GM21390 (cell line): Measurements from ENCODE around the gene SLC26A6.
A peak's percentile ranks its signal among the peaks of the same experiment; 100 is the strongest.

Experiments
- ATAC-seq: cut with Tn5 transposase; IDR thresholded peaks from one replicate; pipeline ENCODE4 v1.9.1; 2021; ENCODE audit not compliant: unreplicated experiment

The SLC26A6 gene

GRCh38 chr3:48661501-48662144 is 26.4 kb upstream of the SLC26A6 start:
- no peak for ATAC-seq

GRCh38 chr3:48660800-48661400 is 25.6 kb upstream of the SLC26A6 start:
- no peak for ATAC-seq

DNA sequence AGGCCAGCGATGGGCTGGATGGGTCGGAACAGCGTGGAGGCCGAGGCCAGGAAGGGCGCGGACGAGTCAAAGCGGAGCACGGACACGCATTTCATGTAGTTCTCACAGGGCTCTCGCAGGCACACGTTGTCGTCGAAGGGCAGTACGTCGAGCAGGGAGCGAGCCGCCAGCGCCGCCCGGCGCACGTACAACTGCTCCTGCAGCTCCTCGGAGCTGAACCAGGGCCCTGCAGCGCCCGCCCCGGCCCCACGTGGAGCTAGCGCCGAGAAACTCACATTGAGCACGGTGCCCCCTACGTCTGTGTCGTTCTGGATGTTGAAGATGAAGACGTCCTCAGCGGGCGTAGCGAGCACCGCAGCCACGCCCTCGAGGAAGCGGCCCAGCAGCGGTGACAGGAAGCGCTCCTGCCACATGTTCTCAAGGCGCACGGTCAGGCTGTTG is 21.6 kb upstream of the SLC26A6 start:
- no peak for ATAC-seq

DNA sequence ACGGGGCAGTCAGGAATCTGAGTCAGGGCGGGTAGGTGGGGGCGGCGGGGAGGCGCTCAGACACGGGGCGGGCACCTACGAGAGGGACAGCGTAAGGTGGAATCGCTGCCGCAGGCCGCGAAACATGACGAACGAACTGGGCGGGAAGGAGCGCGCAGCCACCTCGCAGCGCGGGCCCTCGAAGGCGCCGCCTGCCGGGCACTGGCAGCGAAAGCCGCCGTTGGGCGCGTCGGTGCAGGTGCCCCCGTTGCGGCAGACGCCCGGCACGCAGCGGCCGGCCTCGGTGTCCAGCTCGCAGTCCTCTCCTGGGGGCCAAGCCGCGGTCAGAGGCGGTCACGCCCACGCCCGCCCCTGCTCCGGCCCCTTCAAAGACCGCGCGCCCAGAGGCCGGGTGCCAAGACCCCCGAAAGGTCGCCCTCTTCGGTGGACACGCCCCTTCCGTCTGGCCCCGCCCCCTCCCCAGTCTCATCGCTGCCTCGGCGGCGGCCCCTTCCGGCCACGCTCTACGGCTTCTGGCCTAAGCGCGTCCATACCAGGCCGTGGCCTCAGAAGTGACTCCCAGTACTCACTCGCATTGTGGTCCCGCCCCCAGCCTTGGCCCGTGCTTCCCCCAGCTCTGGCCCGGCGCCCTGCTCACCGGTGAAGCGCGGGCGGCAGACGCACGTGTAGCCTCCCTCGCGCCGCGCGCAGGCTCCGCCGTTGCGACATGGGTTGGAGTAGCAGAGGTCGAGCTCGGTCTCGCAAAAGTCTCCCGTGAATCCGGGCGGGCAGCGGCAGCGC is 21.0 kb upstream of the SLC26A6 start:
- peak; percentile 42 for ATAC-seq

GRCh38 chr3:48655606-48656005 is 20.3 kb upstream of the SLC26A6 start:
- ATAC-seq, result no peak

- no peak for ATAC-seq
Measured at GRCh38 chr3:48655063-48655462, 19.8 kb upstream of the SLC26A6 start.

- no peak for ATAC-seq
Measured at GRCh38 chr3:48652923-48653715, 17.9 kb upstream of the SLC26A6 start.

DNA sequence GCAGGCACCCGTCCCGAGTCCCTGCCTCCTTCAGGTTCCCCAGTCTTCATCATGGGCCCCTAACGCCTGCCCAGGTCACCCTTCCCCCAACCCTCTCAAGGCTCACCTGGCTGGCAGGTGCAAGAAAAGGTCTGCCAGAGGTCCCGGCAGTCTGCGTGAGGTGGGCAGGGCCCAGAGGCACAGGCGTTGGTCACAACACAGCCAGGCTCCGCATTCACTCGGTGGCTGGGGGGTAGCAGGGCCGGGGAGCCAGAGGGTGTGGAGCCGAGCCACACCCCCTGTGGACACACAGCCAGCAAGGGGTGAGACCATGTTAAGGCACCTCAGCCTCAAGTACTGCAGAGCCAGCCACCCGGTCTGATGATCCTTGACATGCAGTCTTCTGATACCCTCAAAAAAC is 16.5 kb upstream of the SLC26A6 start:
- ATAC-seq, result no peak

- ATAC-seq, result no peak
Measured at GRCh38 chr3:48650723-48651122, 15.5 kb upstream of the SLC26A6 start.

- no peak for ATAC-seq
Measured at GRCh38 chr3:48648188-48648850, 13.1 kb upstream of the SLC26A6 start.

- no peak for ATAC-seq
Measured at GRCh38 chr3:48647714-48648113, 12.5 kb upstream of the SLC26A6 start.

- no peak for ATAC-seq
Measured at GRCh38 chr3:48644898-48645760, 9.9 kb upstream of the SLC26A6 start.

- no peak for ATAC-seq
Measured at GRCh38 chr3:48642605-48643004, 7.3 kb upstream of the SLC26A6 start.

GRCh38 chr3:48641396-48641795 is 6.1 kb upstream of the SLC26A6 start:
- ATAC-seq, result no peak

DNA sequence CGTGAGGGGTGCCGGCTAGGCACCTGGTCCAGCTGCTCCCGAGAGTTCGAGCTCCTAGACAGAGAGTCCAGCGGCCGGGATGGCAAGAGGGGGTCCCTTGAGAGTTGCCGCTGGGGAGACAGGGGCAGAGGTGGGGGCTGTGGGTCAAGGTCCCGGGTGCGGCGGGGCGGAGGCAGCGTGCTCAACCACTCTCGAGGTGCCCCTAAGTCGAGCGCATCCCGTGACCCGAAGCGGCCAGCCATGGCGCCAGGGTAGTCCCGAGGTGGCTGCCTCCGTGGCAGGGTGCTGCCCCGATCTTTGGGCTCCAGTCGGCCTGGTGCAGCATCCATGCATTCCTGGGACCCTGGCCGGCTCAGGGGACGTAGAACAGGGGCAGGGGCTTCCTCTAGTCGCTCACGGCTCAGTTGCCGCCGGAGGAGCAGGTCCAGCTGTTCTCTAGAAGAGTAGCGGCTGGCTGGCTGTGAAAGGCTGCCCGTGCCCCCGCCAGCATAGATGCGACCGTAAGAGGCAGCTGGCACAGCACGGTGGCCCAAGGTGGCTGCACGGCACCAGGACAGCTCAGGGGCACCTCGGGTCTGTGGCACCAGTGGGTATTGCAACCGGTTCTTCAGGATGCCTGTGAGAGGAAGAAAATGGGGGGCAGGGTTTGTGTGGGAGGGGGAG is 4.8 kb upstream of the SLC26A6 start:
- no peak for ATAC-seq

GRCh38 chr3:48637305-48637704 is 2.0 kb upstream of the SLC26A6 start:
- ATAC-seq, result no peak

- no peak for ATAC-seq
Measured at GRCh38 chr3:48636149-48636655, 941 bp upstream of the SLC26A6 start.

GRCh38 chr3:48634661-48635221 is 520 bp downstream of the SLC26A6 start:
- ATAC-seq, result peak; percentile 15

DNA sequence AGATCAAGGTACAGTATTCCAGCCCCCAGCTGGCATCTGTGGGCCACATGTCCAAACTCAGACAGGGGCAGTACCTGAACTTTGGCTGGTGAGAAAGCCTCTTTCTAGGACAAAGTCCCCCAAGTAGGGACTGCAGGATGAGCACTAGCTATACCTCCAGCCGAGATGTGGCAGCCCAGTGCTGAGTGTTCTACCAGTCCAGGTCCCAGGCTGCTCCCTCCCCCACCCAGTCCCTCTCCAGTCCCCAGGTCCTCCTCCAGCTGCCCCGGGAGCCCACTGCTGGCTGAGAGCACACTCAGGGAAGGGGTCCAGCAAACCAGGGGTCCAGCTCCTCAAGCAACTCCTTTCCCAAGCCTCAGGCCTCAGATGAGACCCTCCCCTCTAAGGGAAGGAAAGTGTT is 1.5 kb downstream of the SLC26A6 start:
- no peak for ATAC-seq
